OCI-LY3 (cell line): ENCODE results near the gene SLC38A2.

Experiments used
- EZH2phosphoT487 ChIP-seq: fragments of 200-600 bp; shearing (Covaris generic); IDR thresholded peaks from 2 replicates; pipeline ENCODE4 v1.6.1; 2018; ENCODE audit warnings: antibody characterized with exemption, mixed run types, low read depth
- TF ChIP-seq, protein P1 (sequence below): fragments of 200-600, 300-600 bp; sonication (generic); IDR thresholded peaks from 2 replicates; pipeline ENCODE4 v1.5.1; 2014; ENCODE audit warnings: antibody characterized with exemption, low read length, low read depth

DNA sequence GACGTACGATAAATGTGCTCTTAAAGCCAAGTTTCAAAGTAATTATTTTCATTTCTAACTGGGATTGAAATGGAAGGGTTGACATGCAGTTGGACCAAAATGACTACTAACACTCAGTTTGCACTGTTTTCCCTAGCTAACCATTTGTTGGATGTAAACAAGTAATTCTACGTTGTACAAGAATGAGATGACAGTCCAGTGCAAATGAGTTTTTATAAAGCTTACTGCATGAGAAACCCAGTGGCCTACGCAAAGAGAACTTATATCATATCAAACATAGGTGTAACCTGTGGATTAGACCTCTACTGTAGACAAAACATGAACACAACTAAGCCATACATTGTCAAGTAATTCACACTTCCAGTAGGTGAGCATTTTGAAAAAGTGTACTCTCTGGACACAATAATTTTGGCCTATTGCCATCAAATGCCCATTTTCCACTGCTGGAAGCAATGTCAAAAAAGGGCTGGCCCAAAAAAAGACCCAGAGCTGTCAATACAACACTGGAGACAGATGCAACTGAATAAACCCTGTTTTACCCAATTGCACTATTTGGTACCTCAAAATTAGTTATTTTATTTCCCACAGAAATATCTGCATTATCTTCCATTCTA lies 12.8 kb downstream of the SLC38A2 start:
- TF ChIP-seq, protein P1, sequence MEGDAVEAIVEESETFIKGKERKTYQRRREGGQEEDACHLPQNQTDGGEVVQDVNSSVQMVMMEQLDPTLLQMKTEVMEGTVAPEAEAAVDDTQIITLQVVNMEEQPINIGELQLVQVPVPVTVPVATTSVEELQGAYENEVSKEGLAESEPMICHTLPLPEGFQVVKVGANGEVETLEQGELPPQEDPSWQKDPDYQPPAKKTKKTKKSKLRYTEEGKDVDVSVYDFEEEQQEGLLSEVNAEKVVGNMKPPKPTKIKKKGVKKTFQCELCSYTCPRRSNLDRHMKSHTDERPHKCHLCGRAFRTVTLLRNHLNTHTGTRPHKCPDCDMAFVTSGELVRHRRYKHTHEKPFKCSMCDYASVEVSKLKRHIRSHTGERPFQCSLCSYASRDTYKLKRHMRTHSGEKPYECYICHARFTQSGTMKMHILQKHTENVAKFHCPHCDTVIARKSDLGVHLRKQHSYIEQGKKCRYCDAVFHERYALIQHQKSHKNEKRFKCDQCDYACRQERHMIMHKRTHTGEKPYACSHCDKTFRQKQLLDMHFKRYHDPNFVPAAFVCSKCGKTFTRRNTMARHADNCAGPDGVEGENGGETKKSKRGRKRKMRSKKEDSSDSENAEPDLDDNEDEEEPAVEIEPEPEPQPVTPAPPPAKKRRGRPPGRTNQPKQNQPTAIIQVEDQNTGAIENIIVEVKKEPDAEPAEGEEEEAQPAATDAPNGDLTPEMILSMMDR, result no peak
- TF ChIP-seq EZH2phosphoT487, result no peak
